ENCODE results near the gene NACC1. TPM values are rescaled to one million over a fixed set of nuclear protein-coding genes. Genes with fewer than 3 reads are reported as not detected.

NACC1 gene
- total RNA-seq, 2 donors from 2014 or later, result 25.4 to 27.3 TPM

DNA sequence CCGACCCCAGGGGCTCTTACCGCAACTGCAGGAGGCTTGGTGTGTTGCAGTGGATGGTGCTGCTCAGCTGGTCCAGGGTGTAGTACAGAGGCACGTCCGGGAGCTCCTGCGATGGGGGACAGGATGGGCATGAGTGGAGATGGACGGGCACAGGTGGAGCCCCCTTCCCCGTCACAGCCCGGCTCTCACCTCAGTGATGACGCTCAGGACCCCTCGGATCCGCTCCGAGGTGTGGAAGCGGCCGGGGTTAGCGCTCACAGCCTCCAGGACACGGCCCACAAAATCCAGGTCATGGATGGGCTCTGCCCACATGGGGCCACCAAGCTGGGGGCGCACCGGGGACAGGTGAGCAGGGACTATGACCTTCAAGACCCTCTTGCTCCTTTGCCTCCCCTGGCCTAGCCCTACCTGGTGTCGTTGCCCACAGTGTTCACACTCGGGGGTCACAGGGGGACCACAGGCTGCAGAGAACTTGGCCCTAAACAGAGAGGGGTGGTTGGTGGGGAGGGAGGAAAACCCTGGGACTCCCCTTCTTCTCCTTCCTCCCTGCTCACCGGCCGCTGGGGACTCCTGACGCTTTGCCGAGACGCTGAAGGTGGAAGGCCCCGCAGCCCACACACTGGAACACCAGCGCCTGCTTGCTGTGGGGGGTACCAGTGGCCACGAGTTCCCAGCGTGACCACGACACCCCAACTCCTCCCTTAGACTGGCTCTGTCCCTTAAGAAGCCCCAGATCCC, 8.5 kb upstream of the NACC1 start:
- Histone ChIP-seq H3K4me1 (peaks cover 0 to 7% of the 10 kb centered on the region in 2 donors), H3K4me3 (no peak overlapping the region), H3K9me3 (no peaks in the 10 kb centered on the region), H3K27ac (no peak overlapping the region), H3K36me3 (peaks cover 20% of the 10 kb centered on the region), H3K27me3 (no peaks in the 10 kb centered on the region)
- TF ChIP-seq, protein P1, sequence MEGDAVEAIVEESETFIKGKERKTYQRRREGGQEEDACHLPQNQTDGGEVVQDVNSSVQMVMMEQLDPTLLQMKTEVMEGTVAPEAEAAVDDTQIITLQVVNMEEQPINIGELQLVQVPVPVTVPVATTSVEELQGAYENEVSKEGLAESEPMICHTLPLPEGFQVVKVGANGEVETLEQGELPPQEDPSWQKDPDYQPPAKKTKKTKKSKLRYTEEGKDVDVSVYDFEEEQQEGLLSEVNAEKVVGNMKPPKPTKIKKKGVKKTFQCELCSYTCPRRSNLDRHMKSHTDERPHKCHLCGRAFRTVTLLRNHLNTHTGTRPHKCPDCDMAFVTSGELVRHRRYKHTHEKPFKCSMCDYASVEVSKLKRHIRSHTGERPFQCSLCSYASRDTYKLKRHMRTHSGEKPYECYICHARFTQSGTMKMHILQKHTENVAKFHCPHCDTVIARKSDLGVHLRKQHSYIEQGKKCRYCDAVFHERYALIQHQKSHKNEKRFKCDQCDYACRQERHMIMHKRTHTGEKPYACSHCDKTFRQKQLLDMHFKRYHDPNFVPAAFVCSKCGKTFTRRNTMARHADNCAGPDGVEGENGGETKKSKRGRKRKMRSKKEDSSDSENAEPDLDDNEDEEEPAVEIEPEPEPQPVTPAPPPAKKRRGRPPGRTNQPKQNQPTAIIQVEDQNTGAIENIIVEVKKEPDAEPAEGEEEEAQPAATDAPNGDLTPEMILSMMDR (IDR thresholded peaks at IDR 0.05), result no peak
- DNase-seq (ENCODE audit: low spot score), result no peak

DNA sequence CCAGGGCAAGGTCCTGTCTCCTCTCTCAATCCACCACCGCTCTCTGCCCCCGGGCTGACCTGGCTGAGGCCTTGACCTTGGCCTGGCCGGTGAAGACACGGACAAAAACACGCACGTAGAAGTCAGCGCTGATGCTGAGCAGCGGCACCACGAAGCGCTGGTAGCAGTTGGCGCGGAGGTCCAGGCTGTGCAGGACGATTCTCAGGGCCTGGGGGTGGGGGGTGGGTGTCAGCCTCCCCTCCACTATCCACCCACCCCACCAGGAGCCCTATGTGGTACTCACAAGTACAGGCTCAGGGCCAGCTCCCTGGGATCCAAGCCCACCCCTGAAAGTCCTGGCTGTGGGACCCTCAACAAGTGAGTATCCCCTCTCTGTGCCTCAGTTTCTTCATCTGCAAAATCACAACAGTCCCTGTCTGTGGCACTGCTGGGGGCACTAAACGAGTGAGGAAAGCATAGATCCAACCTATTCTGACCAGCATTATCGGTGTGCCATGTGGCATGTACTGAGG, 7.9 kb upstream of the NACC1 start:
- Histone ChIP-seq H3K4me3 (no peak overlapping the region), H3K9me3 (no peaks in the 10 kb centered on the region), H3K4me1 (peaks cover 0 to 4% of the 10 kb centered on the region in 2 donors), H3K27me3 (no peaks in the 10 kb centered on the region), H3K36me3 (peaks cover 20% of the 10 kb centered on the region), H3K27ac (no peak overlapping the region)
- TF ChIP-seq, protein P1 (IDR thresholded peaks at IDR 0.05), result no peak
- DNase-seq (ENCODE audit: low spot score), result no peak

DNA sequence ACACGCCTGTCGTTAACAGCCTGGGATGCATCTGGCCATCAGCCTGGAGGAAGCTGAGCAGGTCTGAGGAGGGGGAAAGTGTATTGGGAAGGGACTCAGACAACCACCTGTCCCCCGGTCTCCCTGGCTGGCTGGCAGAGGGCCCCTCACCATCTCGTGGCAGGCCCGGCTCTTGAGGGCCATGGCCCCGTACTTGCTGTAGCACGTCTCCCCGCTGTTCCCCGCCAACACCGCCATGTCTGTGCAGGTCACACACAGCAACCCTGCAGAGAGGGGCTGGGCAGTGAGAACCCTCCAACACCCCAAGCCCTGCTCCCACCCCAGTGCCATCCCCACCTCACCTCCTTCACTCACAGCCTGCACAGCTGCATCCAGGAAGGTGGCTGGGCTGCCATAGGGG, 5.5 kb upstream of the NACC1 start:
- Histone ChIP-seq H3K36me3 (peaks cover 20% of the 10 kb centered on the region), H3K9me3 (no peaks in the 10 kb centered on the region), H3K4me1 (peaks cover 0 to 20% of the 10 kb centered on the region in 2 donors), H3K27ac (no peak overlapping the region), H3K4me3 (no peak overlapping the region), H3K27me3 (no peaks in the 10 kb centered on the region)
- TF ChIP-seq, protein P1 (IDR thresholded peaks at IDR 0.05), result no peak
- no peak for DNase-seq (ENCODE audit: low spot score)

DNA sequence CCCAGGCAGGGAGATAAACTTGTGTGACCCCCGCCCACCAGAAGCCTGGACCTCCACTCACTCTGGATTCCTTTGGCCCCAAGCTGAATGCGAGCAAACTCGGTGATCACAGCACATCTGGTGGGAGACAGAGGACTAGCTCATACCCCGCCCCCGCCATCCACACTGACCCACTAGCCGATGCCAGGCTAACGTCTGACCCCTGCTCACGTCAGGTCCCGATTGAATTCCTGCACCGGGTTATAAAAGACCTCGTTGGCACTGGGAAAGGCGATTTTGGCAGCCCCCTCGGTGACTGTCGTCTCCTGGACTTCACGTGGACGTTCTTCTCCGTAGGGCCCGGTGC, 2.2 kb upstream of the NACC1 start:
- H3K4me3 ChIP-seq, result peak overlapping the region; percentile 87 to 99
- no peak for DNase-seq (ENCODE audit: low spot score)
- H3K27me3 ChIP-seq, result no peaks in the 10 kb centered on the region
- H3K36me3 ChIP-seq, result peaks cover 11% of the 10 kb centered on the region
- TF ChIP-seq, protein P1 (IDR thresholded peaks at IDR 0.05), result no peak
- H3K27ac ChIP-seq, result peak overlapping the region; percentile 75 to 81
- peaks cover 0 to 44% of the 10 kb centered on the region in 2 donors for H3K4me1 ChIP-seq
- no peaks in the 10 kb centered on the region for H3K9me3 ChIP-seq

DNA sequence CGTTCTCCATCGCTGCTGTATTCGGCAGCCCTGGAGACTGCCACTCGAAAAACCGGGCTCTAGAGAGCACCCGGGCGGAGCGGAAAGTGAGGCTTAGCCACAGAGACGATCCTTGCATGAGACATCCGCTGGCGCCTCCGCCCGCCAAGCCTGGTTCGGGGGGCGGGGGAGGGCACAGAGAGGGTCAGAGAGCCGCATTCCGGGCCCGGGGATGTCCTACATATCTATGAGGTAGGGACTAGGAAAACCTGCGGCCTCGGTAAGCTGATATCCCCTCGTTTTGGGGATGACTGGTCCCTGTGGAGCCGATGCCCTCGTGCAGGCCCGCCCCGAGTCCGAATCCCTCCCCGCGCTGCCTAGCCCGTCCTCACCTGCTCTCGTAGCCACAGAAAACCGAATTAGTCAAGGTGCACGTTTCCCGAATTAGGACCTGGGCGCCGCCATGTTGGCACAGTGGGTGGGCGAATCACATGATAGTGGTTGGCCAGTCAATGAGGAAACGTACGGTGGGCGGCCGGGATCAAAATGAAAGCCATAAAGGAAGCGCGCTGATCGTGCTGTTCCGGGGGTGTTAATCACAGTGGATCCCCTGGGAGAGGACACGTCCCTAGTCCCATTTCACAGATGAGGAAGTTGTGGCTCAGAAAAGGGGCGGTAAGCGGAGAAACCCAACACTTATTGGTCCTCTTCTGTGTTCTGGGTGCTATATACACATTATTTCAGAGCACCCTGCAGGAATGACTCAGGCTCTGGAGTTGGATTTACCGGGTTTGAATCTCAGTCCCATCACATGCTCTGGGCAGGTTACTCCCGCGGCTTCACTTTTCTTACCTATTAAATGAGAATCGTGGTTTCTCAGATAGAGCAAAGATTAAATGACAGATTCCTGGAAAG, 1.5 kb upstream of the NACC1 start, which contains the start of gene TRMT1:
TRMT1 (minus strand) TSS at position 459 of the 894 bp plus-strand sequence; CDS start at position 118, 341 bp downstream.
- Histone ChIP-seq H3K9me3 (no peaks in the 10 kb centered on the region), H3K4me3 (peak within 1 kb of the TSS; percentile 87 to 99), H3K4me1 (peaks cover 0 to 48% of the 10 kb centered on the region in 2 donors), H3K27me3 (no peaks in the 10 kb centered on the region), H3K27ac (peak within 1 kb of the TSS; percentile 75 to 81), H3K36me3 (peaks cover 11% of the 10 kb centered on the region)
- DNase-seq (ENCODE audit: low spot score), result peak; percentile 96
- TF ChIP-seq, protein P1 (IDR thresholded peaks at IDR 0.05), result no peak

Data from right atrium auricular region (tissue), 2 donors.